Measurements from ENCODE around the gene ITPR1. TPM values are rescaled to one million over a fixed set of nuclear protein-coding genes. Genes with fewer than 3 reads are reported as not detected.

ITPR1 gene
- polyA plus RNA-seq, 1 donor from 2014 or later: 2.1 TPM

- H3K9me2 ChIP-seq (ENCODE audit: insufficient read depth, low read length): no peaks in the 10 kb centered on the region
- no peak overlapping the region for H3K4me2 ChIP-seq (ENCODE audit: low read length)
- no peak overlapping the region for H3K9ac ChIP-seq (ENCODE audit: low read length)
- no peaks in the 10 kb centered on the region for H3K79me2 ChIP-seq (replicated peaks; ENCODE audit: insufficient read depth, low read length)
- no peak overlapping the region for H3K27ac ChIP-seq (ENCODE audit: low read length)
- H4K20me1 ChIP-seq (ENCODE audit: insufficient read depth): no peaks in the 10 kb centered on the region
- no peaks in the 10 kb centered on the region for H3F3A ChIP-seq (ENCODE audit: insufficient read depth, low read length, poor library complexity, severe bottlenecking)
- no peaks in the 10 kb centered on the region for H3K36me3 ChIP-seq (ENCODE audit: insufficient read depth, low read length)
- H2AFZ ChIP-seq (ENCODE audit: low read depth, low read length): no peak overlapping the region
- no peaks in the 10 kb centered on the region for H3K9me3 ChIP-seq (ENCODE audit: low read length)
- H3K27me3 ChIP-seq (ENCODE audit: insufficient read depth, low read depth, low read length): no peaks in the 10 kb centered on the region
- no peak overlapping the region for H3K4me3 ChIP-seq (ENCODE audit: low read length)
- no peak for TF ChIP-seq REST (IDR thresholded peaks at IDR 0.05; ENCODE audit: borderline replicate concordance)
- TF ChIP-seq RAD21 (conservative IDR thresholded peaks at IDR 0.05): no peak
- no peak for TF ChIP-seq EP300 (conservative IDR thresholded peaks at IDR 0.05; ENCODE audit: poor library complexity, severe bottlenecking)
- no peak for TF ChIP-seq SMC3 (conservative IDR thresholded peaks at IDR 0.05; ENCODE audit: poor library complexity)
- TF ChIP-seq MXI1 (conservative IDR thresholded peaks at IDR 0.05; ENCODE audit: poor library complexity, severe bottlenecking): no peak
- TF ChIP-seq EZH2 (IDR thresholded peaks at IDR 0.05; ENCODE audit: borderline replicate concordance, insufficient read depth, low read length, poor library complexity, severe bottlenecking): no peak
Observed at GRCh38 chr3:4614927-4615326, 121.8 kb downstream of the ITPR1 start.

GRCh38 chr3:4615750-4616149 is 122.6 kb downstream of the ITPR1 start:
- Histone ChIP-seq H4K20me1 (ENCODE audit: insufficient read depth) (no peaks in the 10 kb centered on the region), H3K36me3 (ENCODE audit: insufficient read depth, low read length) (no peaks in the 10 kb centered on the region), H3K27ac (ENCODE audit: low read length) (no peak overlapping the region), H3K9ac (ENCODE audit: low read length) (no peak overlapping the region), H3K9me3 (ENCODE audit: low read length) (no peaks in the 10 kb centered on the region), H3F3A (ENCODE audit: insufficient read depth, low read length, poor library complexity, severe bottlenecking) (no peaks in the 10 kb centered on the region), H2AFZ (ENCODE audit: low read depth, low read length) (no peak overlapping the region), H3K27me3 (ENCODE audit: insufficient read depth, low read depth, low read length) (no peaks in the 10 kb centered on the region), H3K9me2 (ENCODE audit: insufficient read depth, low read length) (no peaks in the 10 kb centered on the region), H3K4me2 (ENCODE audit: low read length) (no peak overlapping the region), H3K4me3 (ENCODE audit: low read length) (no peak overlapping the region), H3K79me2 (replicated peaks; ENCODE audit: insufficient read depth, low read length) (no peaks in the 10 kb centered on the region)
- TF ChIP-seq REST (IDR thresholded peaks at IDR 0.05; ENCODE audit: borderline replicate concordance): no peak
- no peak for TF ChIP-seq CTCF (IDR thresholded peaks at IDR 0.05; ENCODE audit: poor library complexity, severe bottlenecking)
- no peak for TF ChIP-seq EP300 (conservative IDR thresholded peaks at IDR 0.05; ENCODE audit: poor library complexity, severe bottlenecking)
- no peak for TF ChIP-seq POLR2AphosphoS5 (IDR thresholded peaks at IDR 0.05)
- TF ChIP-seq EZH2 (IDR thresholded peaks at IDR 0.05; ENCODE audit: borderline replicate concordance, insufficient read depth, low read length, poor library complexity, severe bottlenecking): no peak
- no peak for TF ChIP-seq MXI1 (conservative IDR thresholded peaks at IDR 0.05; ENCODE audit: poor library complexity, severe bottlenecking)
- TF ChIP-seq RAD21 (conservative IDR thresholded peaks at IDR 0.05): no peak
- no peak for TF ChIP-seq SMC3 (conservative IDR thresholded peaks at IDR 0.05; ENCODE audit: poor library complexity)
- TF ChIP-seq TAF1 (IDR thresholded peaks at IDR 0.05; ENCODE audit: low read depth): no peak

Data from neural cell (in vitro differentiated cells).